ENCODE results near the gene ZNF423.

The ZNF423 gene

DNA sequence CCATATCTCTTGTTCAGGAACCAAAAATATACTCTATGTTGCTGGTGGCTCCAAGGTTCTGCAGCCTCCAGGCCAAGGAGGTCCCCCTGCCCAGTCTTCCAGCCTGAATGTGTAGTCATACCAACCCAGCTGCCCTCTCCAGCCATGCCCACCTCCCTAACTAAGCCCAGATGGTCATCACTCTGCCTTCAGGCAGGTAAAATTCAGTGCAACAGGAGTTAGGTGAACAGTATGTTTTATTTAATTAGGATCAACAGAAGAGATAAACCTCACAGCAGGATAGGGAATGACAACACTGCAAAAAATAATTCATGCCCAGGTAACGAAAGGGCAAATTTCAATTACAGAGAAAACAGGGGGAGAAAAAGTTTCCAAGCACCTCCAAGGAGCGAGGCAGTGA, 9.1 kb downstream of the ZNF423 start:
- no peaks in the 10 kb centered on the region for H3K9me3 ChIP-seq (ENCODE audit: control insufficient read depth, low read length)
- H3K4me1 ChIP-seq (ENCODE audit: control insufficient read depth, insufficient read depth, low read length, poor library complexity, severe bottlenecking), result peaks cover 25% of the 10 kb centered on the region
- 100% methylated on average over 2 of the region's 2 CpGs for WGBS, 2 experiments (ENCODE audit: insufficient coverage in 2 of 2)
- peaks cover 9% of the 10 kb centered on the region for H3K36me3 ChIP-seq (ENCODE audit: control insufficient read depth, insufficient read depth, low read length)
- H3K4me3 ChIP-seq (ENCODE audit: extremely low read depth, insufficient read depth, low read length, poor library complexity, severe bottlenecking), result no peak overlapping the region
- H3K27ac ChIP-seq (ENCODE audit: low read depth, low read length, severe bottlenecking), result no peak overlapping the region

- Histone ChIP-seq H3K27ac (ENCODE audit: low read depth, low read length, severe bottlenecking) (peak overlapping the region; percentile 62), H3K36me3 (ENCODE audit: control insufficient read depth, insufficient read depth, low read length) (peaks cover 9% of the 10 kb centered on the region), H3K9me3 (ENCODE audit: control insufficient read depth, low read length) (no peaks in the 10 kb centered on the region), H3K4me1 (ENCODE audit: control insufficient read depth, insufficient read depth, low read length, poor library complexity, severe bottlenecking) (peaks cover 12% of the 10 kb centered on the region), H3K4me3 (ENCODE audit: extremely low read depth, insufficient read depth, low read length, poor library complexity, severe bottlenecking) (no peak overlapping the region)
- 53 to 54% methylated on average over 5 to 6 of the region's 6 CpGs for WGBS, 2 experiments (ENCODE audit: insufficient coverage in 2 of 2)
These were observed 11.6 kb downstream of the ZNF423 start for GRCh38 chr16:49844359-49844758.

- H3K36me3 ChIP-seq (ENCODE audit: control insufficient read depth, insufficient read depth, low read length), result peaks cover 9% of the 10 kb centered on the region
- H3K4me3 ChIP-seq (ENCODE audit: extremely low read depth, insufficient read depth, low read length, poor library complexity, severe bottlenecking), result no peak overlapping the region
- H3K4me1 ChIP-seq (ENCODE audit: control insufficient read depth, insufficient read depth, low read length, poor library complexity, severe bottlenecking), result peaks cover 15% of the 10 kb centered on the region
- WGBS, 2 experiments (ENCODE audit: insufficient coverage in 2 of 2), result 44 to 63% methylated on average over 2 to 5 of the region's 8 CpGs
- H3K9me3 ChIP-seq (ENCODE audit: control insufficient read depth, low read length), result no peaks in the 10 kb centered on the region
- H3K27ac ChIP-seq (ENCODE audit: low read depth, low read length, severe bottlenecking), result no peak overlapping the region
These were observed 12.2 kb downstream of the ZNF423 start for GRCh38 chr16:49843758-49844157.

- Histone ChIP-seq H3K4me1 (ENCODE audit: control insufficient read depth, insufficient read depth, low read length, poor library complexity, severe bottlenecking) (peaks cover 17% of the 10 kb centered on the region), H3K4me3 (ENCODE audit: extremely low read depth, insufficient read depth, low read length, poor library complexity, severe bottlenecking) (no peak overlapping the region), H3K27ac (ENCODE audit: low read depth, low read length, severe bottlenecking) (no peak overlapping the region), H3K36me3 (ENCODE audit: control insufficient read depth, insufficient read depth, low read length) (peaks cover 5% of the 10 kb centered on the region), H3K9me3 (ENCODE audit: control insufficient read depth, low read length) (no peaks in the 10 kb centered on the region)
- WGBS, 2 experiments (ENCODE audit: insufficient coverage in 2 of 2), result 80 to 100% methylated on average over 1 of the region's 4 CpGs
These were observed 12.9 kb downstream of the ZNF423 start for GRCh38 chr16:49842972-49843371.

- Histone ChIP-seq H3K4me1 (ENCODE audit: control insufficient read depth, insufficient read depth, low read length, poor library complexity, severe bottlenecking) (peaks cover 52% of the 10 kb centered on the region), H3K36me3 (ENCODE audit: control insufficient read depth, insufficient read depth, low read length) (no peaks in the 10 kb centered on the region), H3K4me3 (ENCODE audit: extremely low read depth, insufficient read depth, low read length, poor library complexity, severe bottlenecking) (peak overlapping the region; percentile 11), H3K27ac (ENCODE audit: low read depth, low read length, severe bottlenecking) (peak overlapping the region; percentile 5), H3K9me3 (ENCODE audit: control insufficient read depth, low read length) (no peaks in the 10 kb centered on the region)
- WGBS, 2 experiments (ENCODE audit: insufficient coverage in 2 of 2), result 44 to 48% methylated on average over 12 to 14 of the region's 26 CpGs
These were observed 16.7 kb downstream of the ZNF423 start for GRCh38 chr16:49839017-49839825.

DNA sequence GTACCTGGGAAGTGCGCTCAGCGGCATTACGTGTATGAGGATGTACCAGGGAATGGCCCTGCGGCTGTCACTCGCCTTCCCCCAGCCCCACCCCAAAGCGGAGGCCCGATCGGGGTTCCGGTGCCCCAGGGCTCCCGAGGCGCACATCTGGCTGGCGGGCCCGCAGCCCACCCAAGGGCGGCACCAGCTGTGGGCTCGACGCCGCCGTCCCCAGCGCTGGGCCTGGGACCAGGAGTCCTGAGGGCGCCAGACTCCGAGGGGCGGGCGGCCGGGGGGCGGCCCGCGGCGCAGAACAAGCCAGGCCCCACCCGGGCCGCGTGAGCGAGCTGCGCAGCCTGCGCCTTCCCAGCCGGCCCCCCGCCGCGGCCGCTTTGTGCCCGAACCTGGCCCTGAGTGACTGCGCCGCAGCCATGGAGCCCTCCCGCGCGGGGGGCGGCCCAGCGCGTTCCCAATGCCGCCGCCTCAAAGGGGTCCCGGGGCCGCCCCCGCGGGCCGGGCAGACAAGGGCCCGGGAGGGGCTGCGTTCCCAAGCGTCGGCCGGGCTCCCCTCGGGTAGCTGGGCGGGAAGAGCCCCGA, 17.4 kb downstream of the ZNF423 start:
- Histone ChIP-seq H3K4me3 (ENCODE audit: extremely low read depth, insufficient read depth, low read length, poor library complexity, severe bottlenecking) (peak overlapping the region; percentile 11), H3K36me3 (ENCODE audit: control insufficient read depth, insufficient read depth, low read length) (no peaks in the 10 kb centered on the region), H3K9me3 (ENCODE audit: control insufficient read depth, low read length) (no peaks in the 10 kb centered on the region), H3K4me1 (ENCODE audit: control insufficient read depth, insufficient read depth, low read length, poor library complexity, severe bottlenecking) (peaks cover 54% of the 10 kb centered on the region), H3K27ac (ENCODE audit: low read depth, low read length, severe bottlenecking) (peak overlapping the region; percentile 5)
- 11 to 20% methylated on average over 42 to 58 of the region's 63 CpGs for WGBS, 2 experiments (ENCODE audit: insufficient coverage in 2 of 2)

GRCh38 chr16:49837688-49838410, 18.1 kb downstream of the ZNF423 start:
- 78% methylated on average over 14 to 17 of the region's 17 CpGs for WGBS, 2 experiments (ENCODE audit: insufficient coverage in 2 of 2)
- no peaks in the 10 kb centered on the region for H3K36me3 ChIP-seq (ENCODE audit: control insufficient read depth, insufficient read depth, low read length)
- H3K4me3 ChIP-seq (ENCODE audit: extremely low read depth, insufficient read depth, low read length, poor library complexity, severe bottlenecking), result no peak overlapping the region
- H3K27ac ChIP-seq (ENCODE audit: low read depth, low read length, severe bottlenecking), result peak overlapping the region; percentile 36
- peaks cover 60% of the 10 kb centered on the region for H3K4me1 ChIP-seq (ENCODE audit: control insufficient read depth, insufficient read depth, low read length, poor library complexity, severe bottlenecking)
- no peaks in the 10 kb centered on the region for H3K9me3 ChIP-seq (ENCODE audit: control insufficient read depth, low read length)

DNA sequence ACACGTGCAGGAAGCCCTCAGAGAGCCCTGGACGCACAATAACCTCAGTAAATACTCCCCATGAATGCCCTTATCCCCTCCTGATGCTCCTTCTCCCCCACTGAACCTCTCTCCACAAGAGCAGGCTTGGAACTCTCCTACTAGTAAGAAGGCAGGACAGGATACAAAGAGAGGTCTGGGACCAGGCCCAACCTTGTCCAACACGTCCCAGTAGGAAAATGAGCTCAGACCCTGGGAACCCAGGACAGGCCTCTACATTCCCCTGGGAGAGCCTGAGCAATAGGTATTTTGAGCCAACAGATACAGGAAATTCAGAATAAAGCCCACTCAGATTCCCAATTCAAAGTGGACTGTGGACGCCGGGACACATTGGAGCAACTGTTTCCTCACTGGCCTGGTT, 19.2 kb downstream of the ZNF423 start:
- 92% methylated on average over 5 of the region's 5 CpGs for WGBS, 2 experiments (ENCODE audit: insufficient coverage in 2 of 2)

DNA sequence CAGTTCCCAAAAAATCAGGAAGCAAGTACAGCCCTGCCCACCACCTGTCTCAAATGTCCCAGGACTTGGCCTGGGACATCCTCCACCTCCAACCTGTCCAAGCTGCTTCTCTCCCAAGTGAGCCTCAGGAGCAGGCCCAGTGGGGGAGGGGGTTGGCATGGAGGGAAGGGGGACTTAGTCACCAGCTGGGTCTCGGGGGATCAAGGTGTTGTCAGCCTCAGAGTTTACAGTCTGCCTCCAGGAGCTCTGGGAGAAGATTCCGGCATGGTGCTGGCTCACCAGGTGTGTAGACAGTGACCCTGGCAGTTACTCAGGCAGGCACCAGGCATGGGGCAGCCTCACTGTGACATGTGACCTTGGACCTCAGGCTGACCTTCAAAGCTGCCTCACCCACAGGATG, 19.7 kb downstream of the ZNF423 start:
- Histone ChIP-seq H3K36me3 (ENCODE audit: control insufficient read depth, insufficient read depth, low read length) (no peaks in the 10 kb centered on the region), H3K9me3 (ENCODE audit: control insufficient read depth, low read length) (no peaks in the 10 kb centered on the region), H3K27ac (ENCODE audit: low read depth, low read length, severe bottlenecking) (no peak overlapping the region), H3K4me1 (ENCODE audit: control insufficient read depth, insufficient read depth, low read length, poor library complexity, severe bottlenecking) (peaks cover 71% of the 10 kb centered on the region), H3K4me3 (ENCODE audit: extremely low read depth, insufficient read depth, low read length, poor library complexity, severe bottlenecking) (no peak overlapping the region)
- 94 to 100% methylated on average over 2 of the region's 2 CpGs for WGBS, 2 experiments (ENCODE audit: insufficient coverage in 2 of 2)

More for the DNA sequence above, 19.2 kb downstream of the ZNF423 start:
- no peaks in the 10 kb centered on the region for H3K36me3 ChIP-seq (ENCODE audit: control insufficient read depth, insufficient read depth, low read length)
- H3K4me1 ChIP-seq (ENCODE audit: control insufficient read depth, insufficient read depth, low read length, poor library complexity, severe bottlenecking), result peaks cover 71% of the 10 kb centered on the region
- no peak overlapping the region for H3K4me3 ChIP-seq (ENCODE audit: extremely low read depth, insufficient read depth, low read length, poor library complexity, severe bottlenecking)
- no peaks in the 10 kb centered on the region for H3K9me3 ChIP-seq (ENCODE audit: control insufficient read depth, low read length)
- peak overlapping the region; percentile 23 for H3K27ac ChIP-seq (ENCODE audit: low read depth, low read length, severe bottlenecking)

DNA sequence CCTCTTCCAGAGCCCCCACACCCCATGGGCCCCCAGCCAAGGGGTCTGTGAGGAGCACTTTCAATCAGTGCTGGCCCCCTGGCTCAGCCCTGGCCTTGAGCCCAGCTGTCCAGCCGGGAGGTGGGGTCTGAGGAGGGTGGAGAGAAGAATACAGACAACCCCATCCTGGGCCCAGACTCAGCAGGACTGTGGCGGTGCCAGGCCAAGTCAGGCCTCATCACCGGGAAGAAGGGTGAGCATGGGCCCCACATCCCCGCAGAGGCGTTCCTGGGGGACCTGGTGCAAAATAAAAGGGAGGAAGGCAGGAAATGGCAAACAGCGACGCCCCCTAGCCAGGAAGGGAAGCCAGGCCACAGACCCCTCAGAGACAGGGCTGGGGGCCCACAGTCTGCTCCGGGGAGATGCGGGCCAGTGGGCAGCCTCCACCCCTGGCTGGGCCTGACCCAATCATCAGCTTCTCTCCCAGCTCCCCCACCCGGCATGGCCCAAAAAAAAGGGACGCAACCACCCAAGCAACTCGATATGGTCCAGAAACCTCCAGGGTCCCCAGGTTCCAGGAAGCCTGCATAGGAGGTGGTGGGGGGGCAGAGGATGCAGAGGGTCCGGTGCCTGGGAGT, 20.6 kb downstream of the ZNF423 start:
- Histone ChIP-seq H3K4me1 (ENCODE audit: control insufficient read depth, insufficient read depth, low read length, poor library complexity, severe bottlenecking) (peaks cover 71% of the 10 kb centered on the region), H3K4me3 (ENCODE audit: extremely low read depth, insufficient read depth, low read length, poor library complexity, severe bottlenecking) (no peak overlapping the region), H3K36me3 (ENCODE audit: control insufficient read depth, insufficient read depth, low read length) (no peaks in the 10 kb centered on the region), H3K9me3 (ENCODE audit: control insufficient read depth, low read length) (no peaks in the 10 kb centered on the region), H3K27ac (ENCODE audit: low read depth, low read length, severe bottlenecking) (peak overlapping the region; percentile 67)
- WGBS, 2 experiments (ENCODE audit: insufficient coverage in 2 of 2), result 46 to 54% methylated on average over 3 to 5 of the region's 13 CpGs
